HG03575 (cell line): ENCODE data around the gene SPATA6.
"Not testable (repeated sequence)": the region's sequence is repeated elsewhere in the genome, so short reads cannot be mapped to it uniquely, and the experiment has no call there.

Experiments
- ATAC-seq: cut with Tn5 transposase; IDR thresholded peaks from one replicate; pipeline ENCODE4 v1.9.1; 2021; ENCODE audit not compliant: unreplicated experiment, insufficient number of reproducible peaks, low FRiP score; ENCODE audit errors: extremely low read depth

The SPATA6 gene

DNA sequence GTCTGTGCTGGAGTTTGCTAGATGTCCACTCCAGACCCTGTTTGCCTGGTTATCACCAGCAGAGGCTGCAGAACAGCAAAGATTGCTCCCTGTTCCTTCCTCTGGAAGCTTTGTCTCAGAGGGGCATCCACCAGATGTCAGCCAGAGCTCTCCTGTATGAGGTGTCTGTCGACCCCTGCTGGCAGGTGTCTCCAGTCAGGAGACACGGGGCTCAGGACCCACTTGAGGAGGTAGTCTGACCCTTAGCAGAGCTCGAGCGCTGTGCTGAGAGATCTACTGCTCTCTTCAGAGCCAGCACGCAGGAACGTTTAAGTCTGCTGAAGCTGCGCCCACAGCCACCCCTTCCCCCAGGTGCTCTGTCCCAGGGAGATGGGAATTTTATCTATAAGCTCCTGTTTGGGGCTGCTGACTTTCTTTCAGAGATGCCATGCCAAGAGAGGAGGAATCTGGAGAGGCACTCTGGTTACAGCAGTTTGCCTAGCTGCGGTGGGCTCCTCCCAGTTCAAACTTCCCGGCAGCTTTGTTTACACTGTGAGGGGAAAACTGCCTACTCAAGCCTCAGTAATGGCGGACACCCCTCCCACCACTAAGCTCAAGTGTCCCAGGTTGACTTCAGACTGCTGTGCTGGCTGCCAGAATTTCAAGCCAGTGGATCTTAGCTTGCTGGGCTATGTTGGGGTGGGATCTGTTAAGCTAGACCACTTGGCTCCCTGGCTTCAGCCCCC is 187.1 kb downstream of the SPATA6 start:
- not testable (repeated sequence) for ATAC-seq

DNA sequence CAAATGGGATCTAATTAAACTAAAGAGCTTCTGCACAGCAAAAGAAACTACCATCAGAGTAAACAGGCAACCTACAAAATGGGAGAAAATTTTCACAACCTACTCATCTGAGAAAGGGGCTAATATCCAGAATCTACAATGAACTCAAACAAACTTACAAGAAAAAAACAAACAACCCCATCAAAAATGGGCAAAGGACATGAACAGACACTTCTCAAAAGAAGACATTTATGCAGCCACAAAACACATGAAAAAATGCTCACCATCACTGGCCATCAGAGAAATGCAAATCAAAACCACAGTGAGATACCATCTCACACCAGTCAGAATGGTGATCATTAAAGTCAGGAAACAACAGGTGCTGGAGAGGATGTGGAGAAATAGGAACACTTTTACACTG is 189.7 kb downstream of the SPATA6 start:
- not testable (repeated sequence) for ATAC-seq

DNA sequence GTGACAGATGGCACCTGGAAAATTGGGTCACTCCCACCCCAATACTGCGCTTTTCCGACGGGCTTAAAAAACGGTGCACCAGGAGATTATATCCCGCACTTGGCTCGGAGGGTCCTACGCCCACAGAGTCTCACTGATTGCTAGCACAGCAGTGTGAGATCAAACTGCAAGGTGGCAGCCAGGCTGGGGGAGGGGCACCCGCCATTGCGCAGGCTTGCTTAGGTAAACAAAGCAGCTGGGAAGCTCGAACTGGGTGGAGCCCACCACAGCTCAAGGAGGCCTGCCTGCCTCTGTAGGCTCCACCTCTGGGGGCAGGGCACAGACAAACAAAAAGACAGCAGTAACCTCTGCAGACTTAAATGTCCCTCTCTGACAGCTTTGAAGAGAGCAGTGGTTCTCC is 194.6 kb downstream of the SPATA6 start:
- not testable (repeated sequence) for ATAC-seq

DNA sequence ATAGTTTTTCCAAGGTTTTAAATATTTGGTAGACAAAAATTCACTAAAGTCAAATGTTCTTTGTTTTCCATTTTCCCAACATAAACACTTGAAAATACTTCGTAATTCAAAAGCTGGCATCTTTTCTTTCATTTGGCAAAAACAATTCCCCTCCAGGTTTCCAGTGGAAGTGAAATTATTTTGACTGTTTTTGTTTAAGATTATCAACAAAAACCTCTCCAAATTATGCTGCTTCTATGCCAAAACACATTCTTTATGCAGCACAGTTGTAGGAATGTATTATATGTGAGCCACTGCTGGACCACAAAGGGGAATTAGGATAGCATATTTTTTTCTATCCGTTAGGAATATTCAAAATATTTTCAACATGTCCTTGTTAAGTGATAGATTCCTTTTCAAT is 205.4 kb downstream of the SPATA6 start:
- ATAC-seq = no peak

DNA sequence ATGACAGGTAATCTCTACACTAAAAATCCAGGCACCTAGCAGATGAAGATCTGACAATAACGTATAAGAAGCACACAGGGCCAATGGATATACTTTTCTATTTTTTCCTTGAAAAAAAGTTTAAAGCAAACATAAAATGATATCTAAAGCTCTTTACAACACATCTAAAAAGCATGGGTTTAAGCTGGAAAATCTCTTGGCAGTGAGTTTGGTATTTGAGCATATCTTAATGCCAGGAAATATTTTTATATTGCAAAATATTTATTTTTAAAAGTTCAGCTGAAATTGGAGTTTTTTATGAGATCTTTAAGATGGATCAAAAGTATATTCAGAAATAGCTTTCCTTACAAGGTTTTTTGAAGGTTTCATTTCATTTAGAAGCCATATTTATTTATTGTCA is 209.0 kb downstream of the SPATA6 start:
- no peak for ATAC-seq

DNA sequence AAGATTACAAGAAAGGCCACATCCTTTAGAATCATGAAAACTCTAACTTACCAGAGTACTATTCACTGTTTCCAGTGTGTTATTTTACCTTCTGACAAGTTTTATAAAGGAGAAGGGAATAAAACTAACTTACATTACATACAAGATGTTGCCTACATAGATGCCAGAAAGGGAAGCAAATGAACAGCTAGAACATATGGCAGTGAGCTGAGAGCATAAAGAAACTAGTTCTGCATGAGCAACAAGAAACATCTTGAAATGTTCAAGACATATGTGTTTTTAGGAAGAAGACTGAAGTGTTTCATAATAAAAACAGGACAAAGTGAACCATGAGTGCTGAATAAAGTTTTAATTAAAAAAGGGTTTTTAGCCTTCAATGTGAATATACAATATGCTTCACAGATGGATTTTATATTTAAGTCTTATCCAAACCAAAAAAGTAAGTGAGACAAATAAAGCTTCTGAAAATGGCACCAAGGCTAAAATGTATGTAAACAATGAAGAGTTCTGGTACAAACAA is 210.1 kb downstream of the SPATA6 start:
- no peak for ATAC-seq

DNA sequence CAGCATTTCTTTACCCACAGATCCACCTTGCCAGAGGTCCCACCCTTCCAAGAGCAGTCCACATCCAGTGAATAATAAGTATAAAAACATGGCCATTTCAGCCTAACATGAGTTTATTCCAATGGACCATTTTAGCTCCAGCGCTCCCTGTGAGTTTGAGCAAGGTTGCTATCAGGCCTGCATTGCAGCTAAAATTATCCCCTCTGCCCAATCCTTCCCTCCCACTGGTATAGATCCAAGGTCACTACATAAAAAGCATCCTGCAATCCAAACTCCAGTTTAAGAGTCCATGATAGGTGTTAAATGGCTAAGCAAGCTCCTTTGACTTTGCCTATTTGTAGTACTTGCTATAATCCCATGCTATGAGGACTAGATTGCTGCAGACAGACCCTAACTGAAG is 213.9 kb downstream of the SPATA6 start:
- no peak for ATAC-seq

DNA sequence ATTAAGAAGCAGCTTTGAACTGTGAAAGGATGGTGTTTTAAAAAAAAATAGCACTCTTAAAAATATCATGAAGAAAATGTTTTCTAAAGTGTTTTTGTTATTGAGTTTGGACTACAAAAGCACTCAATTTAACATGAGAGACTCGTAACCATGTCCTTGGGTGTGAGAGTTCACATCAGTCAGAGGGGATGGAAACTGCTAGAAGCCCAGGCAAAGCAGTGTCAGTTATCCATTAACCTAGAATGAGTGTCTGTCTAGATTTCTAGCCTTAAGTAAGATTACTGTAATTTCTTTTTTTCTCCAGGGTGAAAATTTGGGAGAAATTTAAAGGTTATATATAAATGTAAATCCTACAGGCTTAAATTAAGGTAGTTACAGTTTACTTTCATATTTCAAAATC is 217.8 kb downstream of the SPATA6 start:
- no peak for ATAC-seq

DNA sequence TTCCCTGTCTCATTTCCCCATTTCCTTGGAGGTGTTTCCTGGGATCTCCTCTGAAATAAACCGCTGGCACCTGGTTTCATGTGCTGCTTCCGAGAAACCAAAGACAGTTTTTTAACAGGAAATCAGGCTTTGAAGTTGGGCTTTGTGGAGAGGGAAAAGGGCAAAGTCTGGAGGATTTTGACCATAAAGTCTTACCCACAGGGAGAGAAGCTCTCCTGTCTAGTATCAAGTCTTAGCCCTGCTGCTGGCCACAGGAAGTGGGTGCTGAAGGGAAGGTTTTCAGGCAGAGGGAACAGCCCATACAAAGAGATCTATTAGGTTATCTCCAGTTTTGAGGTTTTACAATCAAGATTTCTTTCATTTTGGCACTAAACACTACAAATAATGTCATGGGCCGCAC is 220.2 kb downstream of the SPATA6 start:
- no peak for ATAC-seq

DNA sequence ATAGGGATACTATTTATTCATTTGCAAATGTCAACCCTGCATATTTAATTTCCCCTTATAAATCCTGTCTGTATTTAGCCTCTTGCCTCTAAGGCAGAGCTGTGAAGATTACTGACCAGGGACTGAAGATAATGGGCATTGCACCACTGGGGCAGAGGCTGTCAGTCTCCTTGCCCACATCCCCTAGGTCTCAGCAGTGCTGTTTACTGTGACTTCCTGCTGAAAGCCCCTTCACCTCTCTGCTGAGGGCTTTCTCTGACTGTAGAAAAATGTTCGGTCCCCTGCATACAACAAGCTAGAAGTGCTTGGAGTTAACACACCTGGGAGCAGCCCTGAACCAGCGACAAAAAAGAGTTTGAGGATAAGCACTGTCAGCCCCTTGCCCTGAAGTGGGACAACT is 220.7 kb downstream of the SPATA6 start:
- ATAC-seq = no peak

DNA sequence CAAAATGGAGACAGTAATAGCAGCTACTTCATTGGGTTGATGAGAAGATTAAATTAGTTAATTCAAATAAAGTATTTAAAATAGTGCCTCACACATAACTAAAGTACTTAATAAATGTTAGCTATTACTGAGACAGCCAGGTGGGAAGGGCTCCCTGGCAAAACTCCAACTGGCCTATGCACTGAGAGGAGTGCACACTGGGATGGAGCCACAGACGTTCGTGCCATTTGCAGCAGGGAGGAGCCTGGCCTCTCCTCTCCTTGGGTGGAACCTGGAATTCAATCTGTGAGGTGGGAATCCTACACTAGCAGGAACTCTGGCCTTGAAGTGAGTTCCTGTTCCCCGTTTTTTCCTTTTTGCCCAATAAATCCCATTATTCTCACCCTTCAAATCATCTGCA is 221.4 kb downstream of the SPATA6 start:
- ATAC-seq = no peak

DNA sequence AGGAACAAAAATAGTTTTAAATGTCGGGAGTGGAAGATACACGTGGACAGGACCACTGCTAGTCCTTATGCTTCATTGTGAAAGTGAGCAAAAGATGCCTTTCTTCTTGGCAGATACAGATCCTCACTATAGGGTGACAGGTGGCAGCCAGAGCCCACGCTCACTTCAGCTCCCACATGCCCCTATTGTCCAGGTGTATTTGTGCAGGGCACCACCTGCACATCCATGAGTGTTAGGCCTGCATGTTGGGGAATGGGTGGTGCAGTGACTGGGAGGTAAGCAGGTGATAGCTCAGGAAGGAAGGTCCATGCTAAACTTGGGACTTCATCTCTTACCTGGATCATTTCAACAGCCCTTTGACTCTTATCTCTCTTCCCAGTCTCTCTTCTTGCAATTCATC is 222.1 kb downstream of the SPATA6 start:
- no peak for ATAC-seq

DNA sequence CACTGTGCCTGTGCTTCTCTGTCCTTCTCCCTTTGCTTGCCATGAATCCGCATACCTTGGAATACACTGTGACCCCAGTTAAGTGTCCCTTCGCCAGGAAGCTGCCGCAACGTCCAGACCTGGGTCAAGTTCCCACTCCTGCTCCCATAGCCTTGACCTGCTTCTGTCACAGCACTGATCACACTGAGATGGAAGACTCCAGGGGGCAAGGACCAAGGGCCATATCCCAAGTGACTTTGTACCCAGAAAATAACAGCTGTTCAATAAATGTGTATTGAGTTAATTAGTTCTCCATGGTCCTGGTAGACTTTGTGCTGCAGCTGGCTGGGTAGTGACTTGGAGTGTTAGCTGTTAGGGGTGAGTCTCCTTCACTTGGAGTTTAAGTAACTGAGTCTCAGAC is 223.6 kb downstream of the SPATA6 start:
- ATAC-seq = no peak

DNA sequence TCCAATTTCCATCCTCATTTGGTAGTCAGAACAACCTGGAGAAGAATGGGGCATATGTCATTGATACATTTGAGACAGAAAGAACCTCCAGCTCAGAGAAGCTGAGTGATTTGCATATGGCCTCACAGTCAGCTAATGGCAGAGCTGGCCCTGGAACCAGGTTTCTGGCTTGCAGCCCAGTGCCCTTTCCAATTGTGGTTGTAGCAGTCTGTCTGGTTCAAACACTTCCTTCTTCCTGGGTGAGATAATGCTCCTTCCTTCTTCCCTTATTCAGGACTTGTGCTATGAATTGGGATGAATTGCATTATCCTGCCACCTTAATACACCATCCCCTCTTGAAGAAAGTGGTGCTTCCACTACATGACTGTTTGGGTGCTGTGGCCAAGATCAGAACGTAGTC is 225.3 kb downstream of the SPATA6 start:
- no peak for ATAC-seq
